HepG2 (cell line): ENCODE results near the gene SIAH2. TPM values are rescaled to one million over a fixed set of nuclear protein-coding genes. Genes with fewer than 3 reads are reported as not detected.

ENCODE experiments used
- ATF1 ChIP-seq: IDR thresholded peaks from 2 replicates; pipeline ENCODE4 v1.6.1; 2016; ENCODE audit warnings: mild to moderate bottlenecking, control low read depth
- ATF2 ChIP-seq: sonication (generic); formaldehyde crosslinking; IDR thresholded peaks from 2 replicates; pipeline ENCODE4 v1.4.0; 2020; ENCODE audit warnings: missing genetic modification reagents
- MXI1 ChIP-seq: IDR thresholded peaks from 3 replicates; pipeline ENCODE4 v1.6.1; 2012; ENCODE audit warnings: low read depth, low read length, inconsistent platforms, borderline replicate concordance
- MYPOP ChIP-seq: sonication (generic); formaldehyde crosslinking; IDR thresholded peaks from 2 replicates; pipeline ENCODE4 v1.8.1; 2023; ENCODE audit warnings: mild to moderate bottlenecking, moderate library complexity, missing genetic modification reagents
- RFXAP ChIP-seq: sonication (generic); formaldehyde crosslinking; IDR thresholded peaks from 2 replicates; pipeline ENCODE4 v1.4.0; 2020; ENCODE audit warnings: missing genetic modification reagents, borderline replicate concordance
- SAFB2 ChIP-seq: sonication (generic); formaldehyde crosslinking; IDR thresholded peaks from 2 replicates; pipeline ENCODE4 v1.5.1; 2020; ENCODE audit warnings: missing genetic modification reagents, low read depth, mild to moderate bottlenecking, borderline replicate concordance
- STAT5B ChIP-seq: sonication (generic); formaldehyde crosslinking; IDR thresholded peaks from 2 replicates; pipeline ENCODE4 v1.4.0; 2020; ENCODE audit warnings: missing genetic modification reagents
- TFDP1 ChIP-seq: IDR thresholded peaks from 2 replicates; pipeline ENCODE4 v1.6.1; 2016; ENCODE audit warnings: missing compliant biosample characterization, missing genetic modification reagents, borderline replicate concordance
- TGIF2 ChIP-seq: IDR thresholded peaks from 2 replicates; pipeline ENCODE4 v1.6.1; 2016; ENCODE audit warnings: control low read depth, missing compliant biosample characterization
- ZBTB39 ChIP-seq: sonication (generic); formaldehyde crosslinking; IDR thresholded peaks from 2 replicates; pipeline ENCODE4 v1.5.0; 2020; ENCODE audit warnings: missing genetic modification reagents
- ZFP90 ChIP-seq: sonication (generic); formaldehyde crosslinking; IDR thresholded peaks from 2 replicates; pipeline ENCODE4 v1.8.0; 2022; ENCODE audit warnings: missing genetic modification reagents, mild to moderate bottlenecking, inconsistent platforms, borderline replicate concordance
- ZNF10 ChIP-seq: sonication (generic); formaldehyde crosslinking; IDR thresholded peaks from 2 replicates; pipeline ENCODE4 v1.4.0; 2020; ENCODE audit warnings: mild to moderate bottlenecking, low read depth, missing genetic modification reagents, borderline replicate concordance
- ZNF160 ChIP-seq: sonication (generic); formaldehyde crosslinking; IDR thresholded peaks from 2 replicates; pipeline ENCODE4 v1.8.0; 2022; ENCODE audit warnings: mild to moderate bottlenecking, inconsistent platforms, missing genetic modification reagents
- ZNF207 ChIP-seq: fragments of 450-650 bp; IDR thresholded peaks from 2 replicates; pipeline ENCODE4 v1.6.1; 2016; ENCODE audit warnings: antibody characterized with exemption, borderline replicate concordance
- ZNF362 ChIP-seq: sonication (generic); formaldehyde crosslinking; IDR thresholded peaks from 2 replicates; pipeline ENCODE4 v1.4.0; 2020; ENCODE audit warnings: missing genetic modification reagents, mild to moderate bottlenecking, borderline replicate concordance
- ZNF414 ChIP-seq: sonication (generic); formaldehyde crosslinking; IDR thresholded peaks from 2 replicates; pipeline ENCODE4 v1.5.0; 2020; ENCODE audit warnings: missing genetic modification reagents
- ZNF484 ChIP-seq: sonication (generic); formaldehyde crosslinking; IDR thresholded peaks from 2 replicates; pipeline ENCODE4 v1.5.1; 2020; ENCODE audit warnings: mild to moderate bottlenecking, low read depth, missing genetic modification reagents, borderline replicate concordance
- ZNF790 ChIP-seq: sonication (generic); formaldehyde crosslinking; IDR thresholded peaks from 2 replicates; pipeline ENCODE4 v1.8.0; 2022; ENCODE audit warnings: missing genetic modification reagents, mild to moderate bottlenecking, borderline replicate concordance
- ZNF879 ChIP-seq: sonication (generic); formaldehyde crosslinking; IDR thresholded peaks from 2 replicates; pipeline ENCODE4 v1.8.1; 2023; ENCODE audit warnings: missing genetic modification reagents
- ZSCAN30 ChIP-seq: sonication (generic); formaldehyde crosslinking; IDR thresholded peaks from 2 replicates; pipeline ENCODE4 v1.5.0; 2020; ENCODE audit warnings: mild to moderate bottlenecking, missing genetic modification reagents
- polyA plus RNA-seq, 8 experiments: library from polyadenylated mRNA; depleted of rRNA in 3 of 8; stranded (reverse) in 7 of 8; unstranded in 1 of 8; fragments of >200 nt; fragmentation: Illumina TruSeq in 4 of 8; extraction: Trizol in 4 of 8; gene quantifications; 2 replicates each; pipeline versions ENCODE4 v1.2.1 to v1.2.3, GENCODE V29; 2011 to 2016; ENCODE audit warnings: low read depth in 4 of 8, missing spikeins in 1 of 8, mixed read lengths in 1 of 8; ENCODE audit not compliant: insufficient read depth in 1 of 8
- total RNA-seq, 5 experiments: library from RNA; depleted of rRNA; stranded (reverse); fragments of >200 nt; fragmentation: Illumina TruSeq; extraction: Trizol; gene quantifications; 2 replicates each; pipeline ENCODE4 v1.2.3, GENCODE V29; 2016; ENCODE audit warnings: low read depth in 1 of 5
- TF ChIP-seq, protein P1 (sequence below), 2 experiments: fragments of 450-650 bp in 1 of 2; sonication (generic) in 1 of 2; formaldehyde crosslinking; IDR thresholded peaks; 2 replicates each; pipeline versions ENCODE4 v1.5.0 to v1.8.0; 2020 to 2022; ENCODE audit warnings: mild to moderate bottlenecking in 1 of 2, missing genetic modification reagents in 1 of 2

Gene SIAH2
- total and polyA plus RNA-seq, 2 of the 13 experiments (the other 11 are each of a cell fraction or from before 2014, with no cell fraction given), result 71.8 to 117 TPM

DNA sequence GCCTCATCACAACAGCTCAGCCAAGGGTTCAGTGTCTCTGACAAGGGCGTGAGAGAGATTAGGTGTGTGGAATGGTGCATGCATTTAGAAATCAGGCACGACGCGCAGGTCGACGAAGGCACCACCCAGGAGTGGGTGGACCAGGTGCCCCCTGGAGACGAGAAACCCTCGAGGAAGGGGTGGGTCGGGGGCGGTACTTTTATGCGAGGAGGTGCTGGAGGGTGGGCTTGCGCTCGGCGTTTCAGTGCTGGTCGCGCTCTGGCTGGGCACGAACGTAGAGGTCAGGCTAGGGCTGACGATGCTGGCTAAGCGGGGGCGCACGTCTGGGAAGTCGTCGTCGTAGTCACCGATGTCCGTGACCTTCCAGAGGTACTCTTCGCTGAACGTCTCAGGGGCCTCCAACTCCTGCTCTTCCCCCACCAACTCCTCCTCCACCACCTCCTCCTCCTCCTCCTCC lies 59.6 kb downstream of the SIAH2 start (continued):
- TF ChIP-seq ATF2, result no peak
- TF ChIP-seq MYPOP (CRISPR knock-in tag), result 0 out of 2 replicates have a peak, but pooled peaks have one; percentile 53
- TF ChIP-seq STAT5B (CRISPR knock-in tag), result no peak
- 0 out of 2 replicates have a peak, but pooled peaks have one; percentile 10 for TF ChIP-seq TFDP1 (CRISPR knock-in tag)
- no peak for TF ChIP-seq ZFP90 (CRISPR knock-in tag)
- TF ChIP-seq, protein P1, sequence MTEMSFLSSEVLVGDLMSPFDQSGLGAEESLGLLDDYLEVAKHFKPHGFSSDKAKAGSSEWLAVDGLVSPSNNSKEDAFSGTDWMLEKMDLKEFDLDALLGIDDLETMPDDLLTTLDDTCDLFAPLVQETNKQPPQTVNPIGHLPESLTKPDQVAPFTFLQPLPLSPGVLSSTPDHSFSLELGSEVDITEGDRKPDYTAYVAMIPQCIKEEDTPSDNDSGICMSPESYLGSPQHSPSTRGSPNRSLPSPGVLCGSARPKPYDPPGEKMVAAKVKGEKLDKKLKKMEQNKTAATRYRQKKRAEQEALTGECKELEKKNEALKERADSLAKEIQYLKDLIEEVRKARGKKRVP (CRISPR knock-in tag; IDR thresholded peaks at IDR 0.05), result no peak
- TF ChIP-seq SAFB2 (CRISPR knock-in tag), result no peak
- TF ChIP-seq ZNF879 (CRISPR knock-in tag), result no peak
- no peak for TF ChIP-seq RFXAP (CRISPR knock-in tag)
- no peak for TF ChIP-seq ZNF160 (CRISPR knock-in tag)
- no peak for TF ChIP-seq MXI1
- TF ChIP-seq ZNF362 (CRISPR knock-in tag), result no peak
- TF ChIP-seq ZNF484 (CRISPR knock-in tag), result no peak
- TF ChIP-seq ZNF790 (CRISPR knock-in tag), result no peak
- no peak for TF ChIP-seq ATF1 (CRISPR knock-in tag)
- TF ChIP-seq ZBTB39 (CRISPR knock-in tag), result no peak
- TF ChIP-seq ZSCAN30 (CRISPR knock-in tag), result no peak
- no peak for TF ChIP-seq TGIF2 (CRISPR knock-in tag)
- no peak for TF ChIP-seq ZNF207
- TF ChIP-seq ZNF10 (CRISPR knock-in tag), result no peak
- TF ChIP-seq ZNF414 (CRISPR knock-in tag), result no peak
